ENCODE data around the gene BMERB1. TPM values are rescaled to one million over a fixed set of nuclear protein-coding genes. Genes with fewer than 3 reads are reported as not detected.
"Not testable (repeated sequence)": the region's sequence is repeated elsewhere in the genome, so short reads cannot be mapped to it uniquely, and the experiment has no call there.

The BMERB1 gene
- total RNA-seq, 2 donors from 2014 or later: 55.0 to 55.3 TPM

GRCh38 chr16:15398618-15399316, 35.6 kb upstream of the BMERB1 start:
- no peak overlapping the region for H3K27ac ChIP-seq
- no peak overlapping the region for H3K4me3 ChIP-seq
- no peak for DNase-seq (ENCODE audit: low spot score)
- no peaks in the 10 kb centered on the region for H3K4me1 ChIP-seq
- no peaks in the 10 kb centered on the region for H3K27me3 ChIP-seq
- TF ChIP-seq CTCF (IDR thresholded peaks at IDR 0.05): no peak
- no peaks in the 10 kb centered on the region for H3K36me3 ChIP-seq
- H3K9me3 ChIP-seq: no peaks in the 10 kb centered on the region

- Histone ChIP-seq H3K4me3 (no peak overlapping the region), H3K9me3 (no peaks in the 10 kb centered on the region), H3K36me3 (no peaks in the 10 kb centered on the region), H3K27me3 (no peaks in the 10 kb centered on the region), H3K4me1 (peaks cover 0 to under 1% of the 10 kb centered on the region in 2 donors), H3K27ac (no peak overlapping the region)
- no peak for TF ChIP-seq CTCF (IDR thresholded peaks at IDR 0.05)
- DNase-seq (ENCODE audit: low spot score): no peak
Measured at GRCh38 chr16:15399317-15399716, 35.1 kb upstream of the BMERB1 start.

GRCh38 chr16:15400314-15400713, 34.1 kb upstream of the BMERB1 start:
- H3K4me1 ChIP-seq; H3K36me3 ChIP-seq; DNase-seq (ENCODE audit: low spot score); H3K4me3 ChIP-seq; H3K27ac ChIP-seq; H3K9me3 ChIP-seq; H3K27me3 ChIP-seq: not testable (repeated sequence)

GRCh38 chr16:15401972-15402371, 32.4 kb upstream of the BMERB1 start:
- H3K4me1 ChIP-seq: peaks cover 0 to 8% of the 10 kb centered on the region in 2 donors
- H3K27ac ChIP-seq: no peak overlapping the region
- TF ChIP-seq CTCF (IDR thresholded peaks at IDR 0.05): no peak
- no peaks in the 10 kb centered on the region for H3K36me3 ChIP-seq
- no peaks in the 10 kb centered on the region for H3K9me3 ChIP-seq
- no peaks in the 10 kb centered on the region for H3K27me3 ChIP-seq
- H3K4me3 ChIP-seq: no peak overlapping the region
- DNase-seq (ENCODE audit: low spot score): no peak

GRCh38 chr16:15403392-15403995, 30.9 kb upstream of the BMERB1 start:
- no peak overlapping the region for H3K4me3 ChIP-seq
- no peak for DNase-seq (ENCODE audit: low spot score)
- TF ChIP-seq CTCF (IDR thresholded peaks at IDR 0.05): no peak
- H3K4me1 ChIP-seq: peaks cover 0 to 8% of the 10 kb centered on the region in 2 donors
- H3K27me3 ChIP-seq: no peaks in the 10 kb centered on the region
- H3K36me3 ChIP-seq: no peaks in the 10 kb centered on the region
- H3K27ac ChIP-seq: no peak overlapping the region
- no peaks in the 10 kb centered on the region for H3K9me3 ChIP-seq

- not testable (repeated sequence) for H3K9me3 ChIP-seq; H3K4me1 ChIP-seq; H3K36me3 ChIP-seq; H3K4me3 ChIP-seq; H3K27me3 ChIP-seq; DNase-seq (ENCODE audit: low spot score)
- peak overlapping the region; percentile 47 to 69 for H3K27ac ChIP-seq
Measured at GRCh38 chr16:15404091-15404490, 30.3 kb upstream of the BMERB1 start.

GRCh38 chr16:15404792-15405191, 29.6 kb upstream of the BMERB1 start:
- no peaks in the 10 kb centered on the region for H3K27me3 ChIP-seq
- H3K4me1 ChIP-seq: peaks cover 0 to 8% of the 10 kb centered on the region in 2 donors
- H3K36me3 ChIP-seq: no peaks in the 10 kb centered on the region
- peak; percentile 61 for DNase-seq (ENCODE audit: low spot score)
- no peak overlapping the region for H3K4me3 ChIP-seq
- H3K27ac ChIP-seq: peak overlapping the region; percentile 47 to 69
- no peak for TF ChIP-seq CTCF (IDR thresholded peaks at IDR 0.05)
- H3K9me3 ChIP-seq: no peaks in the 10 kb centered on the region

GRCh38 chr16:15407756-15408155, 26.6 kb upstream of the BMERB1 start:
- not testable (repeated sequence) for H3K27ac ChIP-seq; H3K4me3 ChIP-seq; H3K36me3 ChIP-seq; H3K4me1 ChIP-seq; H3K27me3 ChIP-seq; DNase-seq (ENCODE audit: low spot score); H3K9me3 ChIP-seq

- H3K9me3 ChIP-seq; H3K4me3 ChIP-seq; H3K4me1 ChIP-seq; H3K27ac ChIP-seq; DNase-seq (ENCODE audit: low spot score); H3K36me3 ChIP-seq; H3K27me3 ChIP-seq: not testable (repeated sequence)
Measured at GRCh38 chr16:15409476-15409875, 24.9 kb upstream of the BMERB1 start.
